PFSK-1 (cell line): ENCODE measurements around the gene ZSCAN18.

ENCODE experiments used
- POLR2AphosphoS5 ChIP-seq: IDR thresholded peaks from 2 replicates; pipeline ENCODE4 v1.6.1; 2012; ENCODE audit warnings: low read depth, mild to moderate bottlenecking, control low read depth, low read length, moderate library complexity
- SIN3A ChIP-seq: IDR thresholded peaks from 2 replicates; pipeline ENCODE4 v1.6.1; 2012; ENCODE audit warnings: mild to moderate bottlenecking, low read length, moderate library complexity, borderline replicate concordance; ENCODE audit not compliant: insufficient read depth
- TAF1 ChIP-seq: IDR thresholded peaks from 2 replicates; pipeline ENCODE4 v1.6.1; 2012; ENCODE audit warnings: low read length, control low read depth, borderline replicate concordance; ENCODE audit not compliant: insufficient read depth

- TF ChIP-seq SIN3A (no peak), POLR2AphosphoS5 (no peak), TAF1 (no peak)
These were observed 45.8 kb downstream of the ZSCAN18 start for GRCh38 chr19:58052256-58052655.
